Activated naive CD4-positive, alpha-beta T cell treated with anti-CD3 and anti-CD28 coated beads, Interleukin-2, amount 10 ng/mL, durations not matched to agents 7 days and 5 days (primary cell): ENCODE data around the gene CDH22.

Experiments used
- CTCF ChIA-PET: fragments of 350-600 bp; sonication (Branson Sonifier 250); formaldehyde crosslinking; loops from one replicate; lab custom pipeline; 2021; ENCODE audit warnings: antibody characterized with exemption; lab: Charles Lee
- DNase-seq: peaks from one replicate; pipeline ENCODE4 v3.0.0-alpha.2; 2020
- H3K27ac Mint-ChIP-seq: one replicate; pipeline ENCODE4 v1.8.0; 2021; ENCODE audit warnings: mild to moderate bottlenecking, moderate library complexity, mixed read lengths
- H3K27me3 Mint-ChIP-seq: one replicate; pipeline ENCODE4 v1.8.0; 2021; ENCODE audit warnings: mild to moderate bottlenecking, mixed read lengths
- H3K36me3 Mint-ChIP-seq: one replicate; pipeline ENCODE4 v1.8.0; 2021; ENCODE audit warnings: mixed read lengths
- H3K4me1 Mint-ChIP-seq: one replicate; pipeline ENCODE4 v1.8.0; 2021; ENCODE audit warnings: mixed read lengths
- H3K4me3 Mint-ChIP-seq: one replicate; pipeline ENCODE4 v1.8.0; 2021; ENCODE audit warnings: mild to moderate bottlenecking, moderate library complexity, mixed read lengths
- H3K9me3 Mint-ChIP-seq: one replicate; pipeline ENCODE4 v1.8.0; 2021; ENCODE audit warnings: mixed read lengths

The CDH22 gene

DNA sequence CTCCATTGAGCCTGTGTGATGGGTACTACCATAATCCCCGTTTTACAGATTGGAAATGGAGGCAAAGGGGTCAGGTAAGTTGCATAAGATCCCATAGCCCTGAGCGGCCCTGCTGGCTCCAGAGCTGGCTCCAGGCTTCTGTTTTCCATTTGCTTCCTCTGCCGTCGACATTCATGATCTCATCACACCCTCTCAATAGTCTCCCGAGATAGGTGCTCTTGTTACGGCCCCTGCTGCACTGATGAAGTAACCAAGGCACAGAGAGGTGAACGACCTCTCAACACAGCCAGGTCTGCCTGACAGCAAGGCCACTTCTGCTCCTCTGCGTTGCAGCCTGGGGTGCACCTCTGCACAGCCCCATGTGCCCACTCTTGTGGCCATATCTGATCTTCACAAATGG is 16.9 kb downstream of the CDH22 start:
- DNase-seq = no peak
- no peak overlapping the region for H3K4me3 Mint-ChIP-seq
- H3K36me3 Mint-ChIP-seq = no peaks in the 10 kb centered on the region
- peaks cover 45% of the 10 kb centered on the region for H3K27me3 Mint-ChIP-seq
- H3K9me3 Mint-ChIP-seq = no peaks in the 10 kb centered on the region
- H3K4me1 Mint-ChIP-seq = no peaks in the 10 kb centered on the region
- CTCF ChIA-PET = no interaction called here
- no peak overlapping the region for H3K27ac Mint-ChIP-seq

DNA sequence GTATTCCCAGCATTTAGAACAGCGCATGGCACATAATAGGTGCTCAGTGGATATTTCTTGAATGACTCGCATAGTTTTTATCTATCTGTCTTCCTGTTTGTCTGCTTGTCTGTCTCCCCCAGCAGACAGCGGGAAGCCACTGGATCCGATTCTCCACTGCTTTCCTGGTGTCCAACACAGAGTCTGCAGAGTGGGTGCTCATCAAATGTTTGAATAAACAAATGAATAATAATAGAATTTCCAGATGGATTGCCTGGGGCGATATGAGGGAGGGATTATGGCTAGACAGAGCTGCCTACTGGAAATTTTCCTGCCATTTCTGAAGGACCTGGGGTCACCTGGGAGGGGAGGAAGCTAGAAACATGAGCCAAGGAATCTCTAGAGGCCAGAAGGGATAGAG is 18.9 kb downstream of the CDH22 start:
- Mint-ChIP-seq H3K4me3 (no peak overlapping the region), H3K36me3 (no peaks in the 10 kb centered on the region), H3K9me3 (no peaks in the 10 kb centered on the region), H3K27ac (no peak overlapping the region), H3K4me1 (no peaks in the 10 kb centered on the region), H3K27me3 (peaks cover 40% of the 10 kb centered on the region)
- DNase-seq = no peak
- CTCF ChIA-PET = interaction anchor here (1.5 kb wide), 1 partner anchor 17 kb away, joined by 4 read pairs; no protein-coding TSS in a partner anchor

DNA sequence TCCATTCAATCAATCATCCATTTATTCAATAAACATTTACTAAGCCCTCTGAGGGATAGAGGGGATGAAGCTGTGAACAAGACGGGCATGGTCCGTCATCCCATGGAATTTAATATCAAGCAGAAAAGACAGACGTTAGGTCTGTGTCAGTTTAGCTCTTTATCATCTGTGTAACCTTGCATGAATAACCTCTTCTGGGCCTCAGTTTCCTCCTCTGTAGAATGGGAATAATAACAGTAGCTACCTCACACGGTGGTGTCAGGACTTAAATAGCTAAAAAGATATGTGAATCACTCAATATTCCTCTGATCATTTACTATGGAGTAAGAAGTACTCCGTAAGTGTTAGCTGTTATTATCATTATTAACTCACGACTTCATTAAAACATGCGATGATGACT is 21.3 kb downstream of the CDH22 start:
- Mint-ChIP-seq H3K4me3 (no peak overlapping the region), H3K27me3 (peaks cover 45% of the 10 kb centered on the region), H3K27ac (no peak overlapping the region), H3K9me3 (no peaks in the 10 kb centered on the region), H3K4me1 (no peaks in the 10 kb centered on the region), H3K36me3 (no peaks in the 10 kb centered on the region)
- CTCF ChIA-PET = no interaction called here
- DNase-seq = no peak

DNA sequence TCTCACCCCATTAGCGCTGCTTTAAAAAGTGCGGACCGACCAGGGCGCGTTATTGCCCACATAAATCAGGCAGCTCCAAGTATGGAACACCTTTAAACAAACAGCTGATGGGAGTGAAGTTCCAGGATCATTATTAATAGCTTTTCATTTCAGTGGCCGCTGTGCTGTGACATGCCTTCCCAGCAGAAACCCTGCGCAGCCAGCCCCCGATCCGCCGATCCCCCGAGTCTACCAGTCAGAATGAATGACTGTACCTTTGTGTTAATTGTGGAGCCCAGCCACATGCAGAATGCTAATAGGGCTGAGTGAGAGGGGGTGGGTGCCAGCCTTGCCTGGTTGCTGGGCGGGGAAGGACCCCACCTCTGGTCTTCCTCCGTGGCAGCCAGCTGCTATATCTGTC is 21.9 kb downstream of the CDH22 start:
- H3K4me1 Mint-ChIP-seq = no peaks in the 10 kb centered on the region
- no peak overlapping the region for H3K4me3 Mint-ChIP-seq
- H3K27ac Mint-ChIP-seq = no peak overlapping the region
- H3K27me3 Mint-ChIP-seq = peaks cover 40% of the 10 kb centered on the region
- CTCF ChIA-PET = no interaction called here
- no peak for DNase-seq
- H3K36me3 Mint-ChIP-seq = no peaks in the 10 kb centered on the region
- H3K9me3 Mint-ChIP-seq = no peaks in the 10 kb centered on the region

DNA sequence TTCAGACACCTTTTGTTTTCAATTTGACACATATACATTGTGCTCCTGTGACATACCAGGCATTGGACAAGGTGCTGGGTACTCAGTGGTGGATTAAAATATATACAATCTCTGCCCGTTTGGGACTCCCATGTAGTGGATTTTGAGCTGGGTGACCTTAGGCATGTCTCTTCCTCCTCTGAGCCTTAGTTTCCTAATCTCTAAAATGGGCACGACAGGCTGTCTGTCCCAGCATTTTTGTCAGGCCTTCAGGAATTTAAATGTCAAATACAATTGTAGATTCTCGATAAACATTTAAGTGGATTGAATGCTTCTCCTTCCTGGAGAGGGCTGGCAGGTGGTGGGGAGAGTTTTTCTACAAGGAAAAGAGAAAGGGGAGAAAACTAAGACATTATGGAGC is 22.6 kb downstream of the CDH22 start:
- no peaks in the 10 kb centered on the region for H3K36me3 Mint-ChIP-seq
- H3K27me3 Mint-ChIP-seq = peaks cover 45% of the 10 kb centered on the region
- H3K4me3 Mint-ChIP-seq = no peak overlapping the region
- H3K9me3 Mint-ChIP-seq = no peaks in the 10 kb centered on the region
- no peak overlapping the region for H3K27ac Mint-ChIP-seq
- CTCF ChIA-PET = no interaction called here
- DNase-seq = no peak
- no peaks in the 10 kb centered on the region for H3K4me1 Mint-ChIP-seq

DNA sequence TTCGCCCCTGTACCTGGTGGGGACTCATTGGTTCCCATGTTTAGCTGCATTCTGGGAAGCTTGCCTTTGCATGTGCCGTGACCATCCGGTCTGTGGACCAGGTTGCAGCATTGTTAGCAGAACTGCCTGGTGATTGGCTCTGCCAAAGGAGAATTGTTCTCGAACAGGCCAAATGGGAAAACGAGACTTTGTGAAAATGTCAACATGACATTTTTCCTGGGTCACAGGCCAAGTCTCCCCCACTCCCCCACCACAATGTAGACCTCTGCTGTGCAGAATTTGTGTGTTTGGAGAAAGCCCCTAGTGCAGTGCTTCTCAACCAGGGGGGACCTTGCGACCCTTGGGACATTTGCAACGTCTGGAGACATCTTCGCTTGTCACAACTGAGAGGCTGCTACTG is 23.2 kb downstream of the CDH22 start:
- Mint-ChIP-seq H3K36me3 (no peaks in the 10 kb centered on the region), H3K4me3 (no peak overlapping the region), H3K27me3 (peaks cover 41% of the 10 kb centered on the region), H3K27ac (no peak overlapping the region), H3K4me1 (no peaks in the 10 kb centered on the region), H3K9me3 (no peaks in the 10 kb centered on the region)
- no peak for DNase-seq
- CTCF ChIA-PET = no interaction called here

DNA sequence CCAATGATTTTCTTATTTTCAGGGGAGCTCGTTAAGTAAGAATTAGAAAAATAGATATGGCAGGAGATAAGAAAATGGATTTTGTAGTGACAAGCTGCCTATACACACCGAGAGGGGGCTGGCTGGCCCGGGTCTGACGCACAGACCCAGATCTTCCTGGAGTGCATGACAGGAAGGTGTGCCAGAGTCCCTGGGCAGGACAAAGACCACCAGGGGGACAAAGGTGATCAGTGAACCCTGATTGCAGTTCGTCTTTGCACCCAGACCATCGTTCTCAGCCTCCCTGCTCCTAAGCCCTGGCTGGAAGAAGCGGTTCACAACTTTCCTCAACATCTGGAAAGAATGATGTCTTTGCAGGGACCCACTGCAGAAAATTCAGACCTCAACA is 24.3 kb downstream of the CDH22 start:
- H3K4me3 Mint-ChIP-seq = no peak overlapping the region
- no peaks in the 10 kb centered on the region for H3K9me3 Mint-ChIP-seq
- H3K4me1 Mint-ChIP-seq = no peaks in the 10 kb centered on the region

DNA sequence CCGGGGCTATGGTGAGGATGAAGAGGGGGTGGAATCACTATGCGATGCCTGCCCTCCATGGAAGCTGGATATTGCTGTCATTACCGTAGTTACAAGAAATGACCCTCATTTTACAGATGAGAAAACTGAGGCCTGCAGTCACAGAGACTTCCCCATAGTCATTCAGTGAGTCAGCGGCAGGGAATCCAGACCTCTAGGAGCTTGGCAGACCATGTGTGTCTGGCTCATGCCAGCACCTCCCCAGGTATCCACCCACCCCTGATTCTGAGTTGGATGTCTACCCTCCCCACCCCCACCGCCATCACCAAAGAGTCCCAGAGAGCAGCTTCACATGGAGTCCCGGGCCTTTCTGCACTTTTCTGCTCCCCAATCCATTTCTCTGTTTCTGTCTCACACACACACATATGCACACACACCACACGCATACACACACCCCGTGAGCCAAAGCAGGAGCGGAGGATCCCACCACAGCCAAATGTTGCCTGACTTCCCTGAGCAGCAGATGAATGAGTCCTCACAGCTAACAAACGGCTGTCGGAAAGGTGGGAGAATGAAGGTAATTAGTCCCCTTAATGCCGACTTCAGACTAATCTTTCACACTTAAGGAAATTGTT is 24.8 kb downstream of the CDH22 start:
- Mint-ChIP-seq H3K27me3 (peaks cover 45% of the 10 kb centered on the region), H3K36me3 (no peaks in the 10 kb centered on the region), H3K4me3 (no peak overlapping the region), H3K9me3 (no peaks in the 10 kb centered on the region), H3K4me1 (no peaks in the 10 kb centered on the region), H3K27ac (no peak overlapping the region)
- CTCF ChIA-PET = no interaction called here
- DNase-seq = no peak

More for the DNA sequence above, 24.3 kb downstream of the CDH22 start:
- H3K36me3 Mint-ChIP-seq = no peaks in the 10 kb centered on the region
- H3K27ac Mint-ChIP-seq = no peak overlapping the region
- H3K27me3 Mint-ChIP-seq = peaks cover 41% of the 10 kb centered on the region
- no peak for DNase-seq
- CTCF ChIA-PET = no interaction called here

DNA sequence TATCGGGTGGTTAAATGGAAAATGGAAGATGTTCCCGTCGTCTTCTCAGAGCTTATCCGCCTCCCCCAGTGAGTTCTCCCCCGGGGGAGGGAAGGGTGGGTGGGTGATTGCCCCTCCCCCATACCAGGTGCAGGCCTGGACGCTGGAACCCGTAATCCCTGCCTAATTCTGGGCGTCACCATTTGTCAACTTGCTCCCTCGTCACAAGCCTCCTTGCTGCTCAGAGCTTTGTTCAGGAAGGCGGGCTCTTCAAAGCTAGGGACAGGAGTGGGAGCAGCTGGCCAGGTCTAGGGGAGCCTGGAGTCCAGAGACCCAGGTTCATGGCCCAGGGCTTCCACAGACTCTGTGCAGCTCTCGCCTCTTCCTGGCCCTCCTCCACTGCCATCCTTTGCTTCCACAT is 25.6 kb downstream of the CDH22 start:
- H3K4me1 Mint-ChIP-seq = no peaks in the 10 kb centered on the region
- H3K36me3 Mint-ChIP-seq = no peaks in the 10 kb centered on the region
- H3K4me3 Mint-ChIP-seq = no peak overlapping the region
- peaks cover 52% of the 10 kb centered on the region for H3K27me3 Mint-ChIP-seq
- H3K9me3 Mint-ChIP-seq = no peaks in the 10 kb centered on the region
- CTCF ChIA-PET = no interaction called here
- no peak overlapping the region for H3K27ac Mint-ChIP-seq
- DNase-seq = no peak

DNA sequence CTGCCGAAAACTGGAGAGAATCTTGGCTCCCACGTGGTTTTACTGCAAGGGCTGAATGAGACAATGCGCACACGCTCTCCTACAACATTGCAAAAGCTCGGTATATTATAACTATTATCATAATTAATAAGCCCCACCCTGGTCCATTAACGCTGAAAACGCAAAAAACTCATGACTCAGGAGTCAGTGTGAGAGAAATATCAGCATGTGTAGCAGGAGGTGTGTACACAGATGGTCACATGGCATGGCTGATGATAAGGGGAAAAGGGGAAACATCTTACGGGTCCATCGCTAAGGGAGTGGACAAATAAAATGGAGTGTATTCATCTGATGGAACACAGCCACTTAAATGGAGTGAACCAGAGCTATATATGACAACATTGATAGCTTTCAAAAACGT is 29.2 kb downstream of the CDH22 start:
- no peak for DNase-seq
- peaks cover 60% of the 10 kb centered on the region for H3K27me3 Mint-ChIP-seq
- CTCF ChIA-PET = no interaction called here
- no peaks in the 10 kb centered on the region for H3K9me3 Mint-ChIP-seq
- H3K4me3 Mint-ChIP-seq = no peak overlapping the region
- no peaks in the 10 kb centered on the region for H3K36me3 Mint-ChIP-seq
- H3K27ac Mint-ChIP-seq = no peak overlapping the region
- H3K4me1 Mint-ChIP-seq = no peaks in the 10 kb centered on the region

DNA sequence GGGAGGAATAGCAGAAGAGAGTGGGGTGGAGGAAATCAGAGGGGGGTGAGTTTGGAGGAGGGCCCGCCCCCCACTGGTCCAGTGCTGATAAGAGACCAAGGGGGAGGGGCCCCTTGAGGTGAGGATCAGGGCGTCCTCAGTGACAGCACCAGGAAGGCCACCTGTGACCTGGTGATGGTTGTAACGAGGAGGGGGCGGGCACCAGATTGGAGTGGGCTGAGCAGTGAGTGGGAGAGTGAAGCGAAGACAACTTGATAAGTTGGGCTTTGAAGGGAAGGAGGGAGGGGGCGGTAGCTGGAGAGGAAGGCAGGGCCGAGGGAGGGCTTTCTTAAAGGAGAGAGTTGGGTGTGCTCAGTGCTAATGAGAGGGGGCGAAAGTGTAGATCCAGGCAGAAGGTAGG is 30.7 kb downstream of the CDH22 start:
- Mint-ChIP-seq H3K4me3 (no peak overlapping the region), H3K4me1 (no peaks in the 10 kb centered on the region), H3K27ac (no peak overlapping the region), H3K36me3 (no peaks in the 10 kb centered on the region), H3K27me3 (peaks cover 50% of the 10 kb centered on the region), H3K9me3 (no peaks in the 10 kb centered on the region)
- no peak for DNase-seq
- CTCF ChIA-PET = no interaction called here

DNA sequence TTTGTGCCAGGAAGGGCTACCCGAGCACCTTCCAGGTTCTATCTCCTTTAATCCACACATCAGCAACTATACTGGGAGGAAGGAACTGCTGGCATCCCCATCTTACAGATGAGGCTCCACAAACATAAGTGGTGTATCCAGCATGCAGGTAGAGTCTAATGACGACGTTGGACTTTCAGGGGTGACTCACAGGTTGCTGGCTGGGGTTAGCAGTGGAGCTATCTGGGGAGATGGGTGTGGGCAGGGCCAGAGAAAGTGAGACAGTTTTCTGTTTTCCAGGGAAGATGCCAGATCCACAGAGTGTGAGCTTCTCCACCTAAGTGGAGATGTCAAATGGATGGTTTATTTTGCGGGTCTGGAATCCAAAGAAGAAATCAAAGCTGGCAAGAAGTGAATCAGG is 31.8 kb downstream of the CDH22 start:
- no peaks in the 10 kb centered on the region for H3K36me3 Mint-ChIP-seq
- H3K4me1 Mint-ChIP-seq = no peaks in the 10 kb centered on the region
- no peaks in the 10 kb centered on the region for H3K9me3 Mint-ChIP-seq
- H3K27ac Mint-ChIP-seq = no peak overlapping the region
- CTCF ChIA-PET = no interaction called here
- peaks cover 56% of the 10 kb centered on the region for H3K27me3 Mint-ChIP-seq
- no peak for DNase-seq
- H3K4me3 Mint-ChIP-seq = no peak overlapping the region

DNA sequence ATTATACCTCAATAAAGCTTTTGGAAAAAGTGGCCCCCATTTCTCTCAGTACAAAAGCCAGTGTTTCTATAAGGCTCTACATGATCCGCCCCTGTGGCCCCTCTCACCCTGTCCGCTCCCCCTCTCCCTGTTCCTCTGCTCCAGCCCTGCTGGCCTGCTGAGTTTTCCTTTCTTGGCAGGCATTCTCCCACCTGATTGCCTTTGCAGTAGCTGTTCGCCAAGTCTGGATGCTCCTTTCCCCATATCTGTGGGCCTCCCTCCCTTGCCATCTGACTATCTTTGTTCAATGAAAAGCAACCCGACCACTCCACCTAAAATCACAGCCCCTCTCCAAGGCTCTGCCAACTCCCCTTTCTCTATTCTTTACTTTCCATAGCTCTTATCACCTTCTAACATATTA is 33.2 kb downstream of the CDH22 start:
- CTCF ChIA-PET = no interaction called here
- no peak overlapping the region for H3K27ac Mint-ChIP-seq
- peaks cover 59% of the 10 kb centered on the region for H3K27me3 Mint-ChIP-seq
- no peaks in the 10 kb centered on the region for H3K36me3 Mint-ChIP-seq
- H3K9me3 Mint-ChIP-seq = no peaks in the 10 kb centered on the region
- H3K4me1 Mint-ChIP-seq = no peaks in the 10 kb centered on the region
- DNase-seq = no peak
- H3K4me3 Mint-ChIP-seq = no peak overlapping the region

DNA sequence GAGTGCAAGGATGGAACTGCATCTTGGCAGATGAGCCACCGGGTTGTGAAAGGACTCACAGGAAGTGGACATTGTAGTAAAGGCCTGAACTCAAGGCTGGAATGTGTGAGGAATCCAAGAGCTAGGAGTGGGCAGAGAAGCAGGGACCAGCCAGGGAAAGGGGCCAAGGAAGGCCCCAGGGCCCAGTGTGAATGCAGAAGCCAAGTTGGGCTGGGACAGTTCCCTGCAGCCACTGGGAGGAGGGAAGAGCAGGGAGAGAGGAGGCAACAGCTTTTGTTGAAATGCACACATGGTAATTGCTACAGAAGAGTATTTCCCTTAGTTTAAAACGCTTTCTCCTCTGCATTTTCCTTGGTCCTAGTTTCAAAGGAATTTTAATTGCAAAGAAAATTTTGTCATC is 34.6 kb downstream of the CDH22 start:
- no peaks in the 10 kb centered on the region for H3K36me3 Mint-ChIP-seq
- H3K9me3 Mint-ChIP-seq = no peaks in the 10 kb centered on the region
- H3K27ac Mint-ChIP-seq = no peak overlapping the region
- no peaks in the 10 kb centered on the region for H3K4me1 Mint-ChIP-seq
- no peak overlapping the region for H3K4me3 Mint-ChIP-seq
- no peak for DNase-seq
- CTCF ChIA-PET = no interaction called here
- peaks cover 63% of the 10 kb centered on the region for H3K27me3 Mint-ChIP-seq

DNA sequence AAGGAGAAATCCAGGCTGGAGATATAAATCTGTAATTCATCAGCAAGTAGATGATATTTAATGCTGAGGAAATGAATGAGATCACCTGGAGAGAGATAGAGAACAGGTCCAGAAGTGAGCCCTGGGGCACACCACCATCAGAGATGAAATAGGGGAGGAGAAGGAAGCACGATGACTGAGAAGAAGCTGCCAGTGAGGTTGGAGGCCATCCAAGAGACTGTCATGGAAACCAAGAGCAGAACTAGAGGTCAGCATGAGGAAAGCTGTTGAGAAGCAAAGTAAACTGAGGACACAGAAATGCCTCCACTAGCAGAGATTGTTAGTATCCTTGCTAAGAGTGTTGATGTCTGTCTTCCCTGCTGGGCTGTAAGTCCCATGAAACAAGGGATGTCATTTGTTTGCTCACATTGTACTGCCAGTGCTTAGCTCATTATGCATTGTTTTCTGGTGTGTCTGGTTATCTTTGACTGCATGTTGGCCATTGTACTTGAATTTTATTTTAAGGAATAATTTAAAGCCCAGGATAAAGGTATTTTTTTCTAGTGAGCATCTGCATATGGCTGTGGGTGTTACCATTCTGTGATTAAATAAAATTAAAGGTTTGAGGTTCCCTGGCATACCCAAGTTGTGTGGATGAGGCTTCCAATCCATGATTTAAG is 35.8 kb downstream of the CDH22 start:
- H3K36me3 Mint-ChIP-seq = no peaks in the 10 kb centered on the region
- no peak for DNase-seq
- H3K9me3 Mint-ChIP-seq = no peaks in the 10 kb centered on the region
- no peaks in the 10 kb centered on the region for H3K4me1 Mint-ChIP-seq
- H3K27me3 Mint-ChIP-seq = peaks cover 58% of the 10 kb centered on the region
- no peak overlapping the region for H3K27ac Mint-ChIP-seq
- no peak overlapping the region for H3K4me3 Mint-ChIP-seq
- CTCF ChIA-PET = no interaction called here
